IPS-NIHi11 (cell line): Measurements from ENCODE around the gene USP36.
"Not testable (repeated sequence)": the region's sequence is repeated elsewhere in the genome, so short reads cannot be mapped to it uniquely, and the experiment has no call there.

Source experiments
- DNase-seq: peaks from one replicate; pipeline ENCODE4 v3.0.0; 2012; ENCODE audit warnings: mixed read lengths, low spot score

Gene USP36

DNA sequence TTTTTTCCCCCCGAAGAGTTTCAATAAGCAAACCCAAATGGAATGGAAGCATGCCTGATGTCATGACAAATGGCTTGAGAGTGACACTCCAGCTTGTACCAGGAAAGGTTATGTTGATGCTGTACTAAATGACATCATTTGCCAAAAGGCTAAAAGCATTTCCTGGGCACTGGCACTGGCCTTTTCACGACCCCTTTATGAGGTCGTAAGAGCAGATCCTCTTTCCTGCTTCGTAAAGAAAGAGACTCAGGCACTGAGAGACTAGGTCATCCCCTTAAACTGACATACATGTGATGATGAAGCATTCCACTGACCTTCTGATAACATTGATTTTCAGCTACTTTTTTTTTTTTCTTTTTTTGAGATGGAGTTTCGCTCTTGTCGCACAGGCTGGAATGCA lies 31.9 kb upstream of the USP36 start:
- DNase-seq = no peak

DNA sequence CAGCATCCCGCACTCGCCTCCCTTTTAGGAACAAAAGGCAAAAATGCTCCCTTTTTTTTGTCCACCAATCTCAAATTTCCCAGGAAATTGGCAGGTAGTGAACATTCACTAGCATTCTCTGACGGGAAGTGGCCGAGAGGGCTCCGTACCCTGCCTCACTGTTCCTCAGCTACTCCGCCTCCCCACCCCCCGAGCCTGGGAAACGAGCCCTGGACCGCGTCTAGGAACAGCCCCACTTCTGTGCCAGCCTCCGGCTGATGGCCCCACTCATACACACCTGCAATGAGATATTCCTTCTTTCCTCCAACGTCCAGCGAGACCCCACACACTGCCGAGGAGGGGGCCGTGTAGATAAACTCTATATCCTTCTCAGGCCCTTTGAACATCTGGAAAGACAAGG lies 30.0 kb upstream of the USP36 start:
- no peak for DNase-seq

DNA sequence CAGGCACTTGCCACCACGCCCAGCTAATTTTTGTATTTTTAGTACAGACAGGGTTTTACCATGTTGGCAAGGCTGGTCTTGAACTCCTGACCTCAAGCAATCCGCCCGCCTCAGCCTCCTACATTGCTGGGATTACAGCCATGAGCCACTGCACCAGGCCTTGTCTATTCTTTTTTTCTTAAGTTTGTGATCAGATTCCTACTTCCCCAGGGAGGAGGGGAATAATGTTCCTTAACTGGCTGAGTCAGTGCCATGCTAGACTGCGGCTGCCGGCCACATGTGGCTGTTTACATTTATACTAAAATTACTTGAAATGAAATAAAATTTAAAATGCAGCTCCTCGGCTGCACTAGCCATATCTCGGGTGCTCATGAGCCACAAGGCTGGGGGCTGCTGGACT lies 27.8 kb upstream of the USP36 start:
- DNase-seq = no peak

DNA sequence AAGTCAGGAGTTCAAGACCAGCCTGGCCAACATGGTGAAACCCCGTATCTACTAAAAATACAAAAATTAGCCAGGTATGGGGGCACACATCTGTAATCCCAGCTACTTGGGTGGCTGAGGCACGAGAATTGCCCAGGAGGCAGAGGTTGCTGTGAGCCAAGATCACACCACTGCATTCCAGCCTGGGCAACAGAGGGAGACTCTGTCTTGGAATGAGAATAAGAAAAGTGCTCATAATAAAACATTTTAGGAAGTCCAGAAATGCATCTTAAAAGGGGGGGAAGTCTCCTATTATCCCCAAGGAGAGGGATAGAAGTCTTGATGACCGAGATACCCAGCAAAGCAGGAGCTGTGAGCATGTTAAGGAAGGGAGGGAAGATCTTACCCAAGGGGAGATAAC lies 26.4 kb upstream of the USP36 start:
- not testable (repeated sequence) for DNase-seq

DNA sequence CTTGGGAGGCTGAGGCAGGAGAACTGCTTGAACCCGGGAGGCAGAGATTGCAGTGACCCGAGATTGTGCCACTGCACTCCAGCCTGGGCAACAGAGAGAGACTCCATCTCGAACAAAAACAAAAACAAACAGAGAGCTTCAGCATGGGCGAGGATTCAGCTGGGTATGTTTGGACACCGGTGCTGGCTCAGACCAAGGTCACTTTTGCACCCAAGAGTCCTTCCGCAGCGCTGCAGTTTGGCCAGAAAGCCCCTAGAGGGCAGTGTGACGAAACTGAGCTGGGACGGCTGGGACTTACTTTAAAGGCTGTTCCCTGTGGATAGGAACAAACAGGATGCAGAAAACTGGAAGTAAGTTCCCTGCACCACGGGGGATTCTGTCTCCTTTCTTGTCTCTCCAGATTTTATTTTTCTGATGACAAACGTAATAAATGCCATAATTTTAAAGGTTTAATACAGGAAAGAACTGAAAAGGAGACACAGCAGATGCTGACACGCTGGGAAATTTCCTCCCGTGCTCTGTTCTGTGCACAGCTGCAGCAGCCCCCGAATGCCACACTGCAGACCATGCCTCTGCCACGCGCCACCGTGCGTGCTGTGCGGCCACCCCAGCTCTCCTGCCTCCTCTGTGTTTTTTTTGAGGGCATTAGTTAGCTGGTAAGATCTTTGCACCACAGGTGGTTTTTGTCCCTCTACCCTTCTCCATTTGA lies 25.2 kb upstream of the USP36 start:
- peak; percentile 81 for DNase-seq

DNA sequence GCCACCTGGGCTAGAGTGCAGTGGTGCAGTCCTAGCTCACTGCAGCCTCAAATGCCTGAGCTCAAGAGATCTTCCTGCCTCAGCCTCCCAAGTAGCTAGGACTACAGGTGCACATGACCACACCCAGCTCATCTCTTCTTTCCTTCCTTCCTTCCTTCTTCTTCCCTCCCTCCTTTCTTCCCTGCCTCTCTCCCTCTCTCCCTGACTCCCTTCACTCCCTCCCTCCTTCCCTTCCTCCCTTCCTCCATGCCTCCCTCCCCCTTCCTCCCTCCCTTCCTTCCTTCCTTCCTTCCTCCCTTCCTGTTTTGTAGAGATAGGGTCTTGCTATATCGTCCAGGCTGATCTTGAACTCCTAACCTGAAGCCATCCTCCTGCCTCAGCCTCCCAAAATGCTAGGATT lies 23.5 kb upstream of the USP36 start:
- no peak for DNase-seq

DNA sequence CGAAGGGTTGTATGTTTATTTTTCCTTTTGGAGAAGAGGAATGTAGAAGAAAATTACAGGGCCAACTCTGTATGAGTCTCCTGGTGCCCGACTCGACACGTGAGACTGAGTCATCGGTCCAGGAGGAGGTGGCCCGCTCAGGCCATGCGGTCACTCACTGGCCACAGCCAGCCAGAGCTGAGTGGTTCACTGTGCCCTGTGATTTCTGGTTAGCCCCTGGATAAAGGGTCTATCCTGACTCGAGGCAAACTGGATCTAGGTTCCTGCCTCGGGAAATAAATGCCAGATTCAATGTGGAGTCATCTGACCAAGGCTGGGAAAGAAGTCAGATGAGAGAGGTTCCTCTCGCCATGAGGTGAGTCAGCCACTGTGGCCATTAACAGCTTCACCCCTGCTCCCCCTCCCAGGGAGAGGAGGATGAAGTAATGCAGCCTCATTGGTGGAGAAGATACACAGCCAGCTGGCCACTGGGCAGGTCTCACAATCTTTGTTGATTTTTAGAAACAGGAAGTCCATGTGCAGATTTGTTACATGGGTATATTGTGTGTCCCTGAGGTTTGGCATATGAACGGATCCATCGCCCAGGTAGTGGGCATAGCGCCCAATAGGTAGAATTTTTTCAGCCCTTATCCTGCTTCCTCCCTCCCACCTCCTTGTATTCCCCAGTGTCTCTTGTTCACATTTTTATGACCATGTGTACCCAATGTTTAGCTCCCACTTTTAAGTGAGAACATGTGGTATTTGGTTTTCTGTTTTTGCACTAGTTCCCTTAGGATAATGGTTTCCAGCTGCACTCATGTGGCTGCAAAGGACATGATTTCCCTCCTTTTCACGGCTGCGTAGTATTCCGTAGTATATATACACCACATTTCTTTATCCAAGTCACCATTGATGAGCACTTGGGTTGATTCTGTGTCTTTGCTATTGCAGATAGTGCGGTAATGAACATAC lies 21.7 kb upstream of the USP36 start:
- peak; percentile 30 for DNase-seq

DNA sequence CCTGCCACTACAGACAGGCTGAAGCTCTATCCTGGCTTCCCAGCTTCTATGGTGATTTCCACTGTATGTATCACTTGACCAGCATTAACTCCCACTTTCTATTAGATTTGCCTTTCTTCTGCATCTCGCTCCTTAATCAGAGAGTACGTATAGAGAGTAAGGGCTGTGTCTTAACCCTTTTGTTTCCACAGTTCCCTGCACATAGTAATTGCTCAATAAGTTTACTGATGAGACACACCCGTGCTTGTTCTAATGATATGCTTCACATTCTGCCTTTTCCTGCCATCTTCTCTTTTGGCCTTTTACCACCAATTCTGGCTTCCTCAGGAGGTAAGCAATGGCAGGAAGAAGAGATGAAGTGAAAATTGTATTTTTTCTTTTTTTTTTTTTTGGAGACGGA lies 20.6 kb upstream of the USP36 start:
- peak; percentile 0 for DNase-seq

DNA sequence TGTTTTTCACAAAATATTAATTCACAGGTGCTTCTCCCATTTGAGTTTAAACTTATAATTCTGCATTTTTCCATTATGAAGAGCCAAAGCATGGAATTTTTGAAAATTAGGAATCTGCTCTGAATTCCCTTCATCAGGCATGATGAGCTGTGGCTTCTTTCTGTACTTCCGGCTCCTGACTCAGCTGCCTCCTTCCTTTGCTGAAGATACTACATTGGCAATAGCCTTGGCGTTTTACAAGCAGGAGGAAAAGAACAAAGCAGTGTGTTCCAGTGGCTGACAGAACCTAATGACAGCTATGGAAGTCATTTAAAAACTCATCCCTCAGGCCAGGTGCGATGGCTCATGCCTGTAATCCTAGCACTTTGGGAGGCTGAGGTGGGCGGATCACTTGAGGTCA lies 18.4 kb upstream of the USP36 start:
- no peak for DNase-seq

DNA sequence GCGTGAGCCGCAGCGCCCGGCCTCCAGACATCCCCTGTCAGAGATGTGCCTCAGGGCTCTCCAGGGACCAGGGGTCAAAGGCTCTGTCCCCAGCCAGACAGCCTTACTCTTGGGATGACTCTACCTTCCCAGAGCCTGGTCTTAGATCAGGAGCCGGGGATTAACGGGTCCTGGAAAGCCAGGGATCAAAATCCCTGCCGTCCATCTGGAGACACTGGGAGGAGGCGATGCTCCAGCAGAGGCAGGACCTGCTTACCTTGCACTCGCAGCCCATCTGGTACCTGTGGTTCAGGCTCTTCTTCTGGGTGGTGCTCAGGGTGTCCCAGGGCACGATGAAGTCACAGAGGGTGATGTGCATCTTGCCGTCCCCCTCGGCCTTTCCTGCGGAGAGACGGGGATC lies 16.7 kb upstream of the USP36 start:
- DNase-seq = no peak

DNA sequence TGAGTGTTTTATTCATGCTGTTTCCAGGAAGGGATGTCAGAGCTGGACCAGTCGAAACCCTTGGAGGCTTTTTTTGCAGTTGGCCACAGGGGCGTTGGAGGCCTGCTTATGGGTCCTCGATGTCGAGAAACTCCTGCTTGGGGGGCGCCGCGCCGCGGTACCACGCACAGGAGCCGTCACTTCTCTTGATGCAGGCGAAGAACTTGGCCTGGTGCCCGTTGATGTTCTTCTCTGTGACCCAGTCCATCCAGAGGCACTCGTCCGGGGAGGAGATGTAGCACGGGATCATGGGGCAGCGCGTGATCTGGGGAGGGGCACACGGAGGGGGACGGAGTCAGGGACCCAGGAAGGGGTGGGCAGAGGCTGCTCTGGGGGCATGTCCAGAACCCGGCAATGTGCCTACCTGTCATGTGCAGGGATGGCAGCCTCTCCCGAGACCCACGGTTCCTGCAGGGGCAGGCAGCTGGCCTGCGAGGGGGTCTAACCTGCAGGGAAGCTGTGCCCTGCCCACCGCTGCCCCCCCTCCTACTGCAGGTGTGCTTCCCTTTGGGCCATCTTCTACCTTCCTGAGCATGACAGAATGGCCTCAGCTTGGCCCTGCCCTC lies 15.0 kb upstream of the USP36 start:
- DNase-seq = no peak

DNA sequence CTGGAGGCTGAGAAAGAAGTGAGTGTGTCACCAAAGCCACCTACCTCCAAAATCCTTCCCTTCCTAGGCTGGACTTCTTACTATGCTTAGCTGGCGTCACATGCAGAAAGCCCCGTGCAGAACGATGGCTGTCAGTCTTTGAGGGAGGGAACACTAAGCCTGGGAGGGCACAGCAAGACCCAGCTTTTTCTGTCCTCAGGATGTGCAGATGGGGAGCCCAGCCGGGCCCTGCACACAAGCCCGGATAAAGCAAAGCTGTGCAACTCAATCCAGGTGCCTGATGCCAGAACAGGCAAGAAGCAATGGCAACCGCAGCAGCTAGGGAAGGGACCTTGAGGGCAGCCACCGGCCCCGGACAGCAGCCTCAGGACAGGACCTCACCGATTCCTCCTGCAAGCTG lies 13.9 kb upstream of the USP36 start:
- no peak for DNase-seq

DNA sequence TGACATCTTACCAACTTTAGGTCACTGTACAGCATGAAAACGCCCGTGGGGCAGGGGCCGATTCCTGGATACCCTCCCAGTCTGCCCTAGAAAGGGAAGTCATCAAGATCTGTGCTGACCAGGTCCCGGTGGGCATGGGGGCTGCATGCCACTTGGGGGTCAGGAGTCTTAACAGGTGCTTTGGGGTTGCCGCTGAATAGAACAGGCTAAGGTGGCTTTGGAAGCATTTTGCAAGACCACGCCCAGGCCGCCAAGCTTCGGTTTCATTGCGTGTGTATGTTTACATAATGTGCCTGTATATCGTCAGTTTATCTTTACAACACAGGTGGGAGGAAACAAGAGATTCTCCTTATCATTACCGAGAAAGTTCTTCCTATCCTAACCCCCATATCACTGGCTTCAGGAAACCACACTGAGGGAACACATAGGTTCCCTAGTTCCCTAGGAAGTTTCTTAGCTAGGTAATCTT lies 13.3 kb upstream of the USP36 start:
- no peak for DNase-seq

DNA sequence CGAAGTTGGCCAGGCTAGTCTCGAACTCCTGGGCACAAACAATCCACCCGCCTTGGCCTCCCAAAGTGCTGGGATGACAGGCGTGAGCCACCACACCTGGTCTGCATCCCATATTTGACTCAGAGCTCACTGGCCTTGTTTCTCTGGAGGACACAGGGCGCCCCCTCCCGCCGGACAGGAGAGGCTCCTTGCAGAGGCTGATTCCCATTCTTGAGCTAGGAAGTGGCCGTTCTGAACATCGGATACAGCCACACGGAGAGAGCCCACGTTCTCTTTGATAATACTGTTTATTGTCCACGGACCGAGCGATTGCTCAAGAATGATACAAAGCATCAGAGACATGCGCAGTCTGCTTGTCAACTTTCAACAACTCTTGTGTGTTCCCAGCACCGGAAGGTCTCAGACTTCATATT lies 12.1 kb upstream of the USP36 start:
- DNase-seq = peak; percentile 37

DNA sequence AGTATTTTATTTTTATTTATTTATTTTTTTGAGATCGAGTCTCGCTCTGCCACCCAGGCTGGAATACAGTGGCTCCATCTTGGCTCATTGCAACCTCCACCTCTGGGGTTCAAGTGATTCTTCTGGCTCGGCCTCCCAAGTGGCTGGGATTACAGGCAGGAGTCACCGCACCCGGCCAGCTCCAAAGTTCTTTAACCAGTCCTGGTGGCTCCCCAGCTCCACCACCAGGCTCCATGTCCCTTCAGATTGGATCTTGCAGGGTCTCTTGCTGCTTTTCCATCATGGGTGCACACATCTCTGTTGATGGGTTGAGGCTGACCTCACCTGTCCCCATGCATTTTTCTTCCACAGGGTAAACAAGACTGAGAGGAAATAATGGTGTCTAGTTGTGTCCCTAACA lies 8.4 kb upstream of the USP36 start:
- no peak for DNase-seq

DNA sequence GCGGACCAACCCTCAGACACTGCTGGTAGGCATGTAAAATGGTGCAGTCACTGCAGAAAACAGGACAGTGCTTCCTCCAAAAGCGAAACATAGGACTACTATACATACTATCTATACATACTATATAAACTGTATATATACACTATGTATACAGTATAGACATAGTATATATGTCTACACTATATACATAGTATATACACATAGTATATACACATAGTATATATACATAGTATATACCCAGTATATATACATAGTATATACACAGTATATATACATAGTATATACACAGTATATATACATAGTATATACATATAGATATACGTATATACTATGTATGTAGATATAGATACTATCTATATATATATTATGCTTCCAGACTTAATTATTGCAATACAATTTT lies 6.4 kb upstream of the USP36 start:
- no peak for DNase-seq

DNA sequence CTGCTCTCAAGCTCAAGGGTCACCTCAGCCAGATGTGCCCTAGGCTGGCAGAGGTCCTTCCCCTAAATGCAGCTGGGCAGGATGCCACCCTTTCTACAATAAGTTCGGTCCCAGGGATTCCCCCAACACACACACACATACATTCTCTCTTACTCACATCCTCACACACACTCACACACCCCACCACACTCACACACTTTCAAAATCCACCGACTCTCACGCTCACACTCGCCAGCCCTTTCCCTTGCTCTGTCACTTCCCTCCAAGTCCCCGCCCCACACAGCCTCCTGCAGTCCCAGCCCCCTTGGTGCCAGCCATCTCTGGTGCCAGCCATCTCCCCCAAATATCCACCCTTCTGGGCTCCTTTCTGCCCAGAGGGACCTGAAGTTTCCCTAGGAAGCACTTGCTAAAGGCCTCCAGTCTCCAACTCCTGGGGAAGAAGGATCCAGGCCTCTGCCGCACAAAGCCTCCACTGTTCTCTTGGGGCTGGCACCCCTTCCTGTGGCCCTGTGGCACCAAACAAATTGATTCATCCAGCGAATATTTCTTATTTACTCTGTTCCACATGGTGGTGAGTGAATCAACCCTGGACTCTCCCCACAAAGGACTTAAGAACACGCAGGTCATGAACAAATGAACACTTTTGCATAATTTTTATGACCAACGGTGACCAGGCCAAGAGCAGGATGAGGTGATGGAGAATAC lies 3.8 kb upstream of the USP36 start:
- no peak for DNase-seq

DNA sequence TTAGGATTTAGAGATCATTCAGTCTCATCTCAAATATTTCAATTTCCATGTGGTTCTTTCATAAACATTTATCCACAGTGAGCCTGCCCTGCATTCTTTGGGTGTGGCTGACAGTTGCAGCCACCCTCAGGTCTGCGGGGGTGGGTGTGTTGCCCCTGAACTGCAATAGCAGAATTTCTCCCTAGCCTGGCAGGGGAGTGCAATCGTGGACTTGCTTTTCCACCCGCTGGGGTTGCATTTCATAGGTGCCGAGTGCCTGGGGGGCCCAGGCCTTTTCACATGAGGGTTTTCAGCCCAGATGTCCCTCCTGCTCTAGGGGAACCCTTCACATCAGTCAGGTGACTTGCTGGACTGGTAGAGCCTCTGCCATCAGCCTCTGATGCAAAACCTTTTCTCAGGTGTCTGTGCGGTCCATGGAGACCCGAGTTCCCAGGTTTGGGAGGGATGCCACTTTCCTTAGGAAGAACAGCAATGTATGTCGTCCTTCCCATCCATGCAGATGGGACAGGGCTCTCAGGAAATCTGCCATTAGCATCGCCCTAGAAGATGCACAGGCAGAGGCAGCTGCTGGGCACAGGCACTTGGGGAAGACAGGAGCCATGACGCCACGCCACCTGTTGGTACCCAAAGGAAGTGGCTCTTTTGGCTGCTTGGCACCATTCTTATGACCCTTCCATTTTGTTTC lies 2.4 kb upstream of the USP36 start:
- peak; percentile 82 for DNase-seq

DNA sequence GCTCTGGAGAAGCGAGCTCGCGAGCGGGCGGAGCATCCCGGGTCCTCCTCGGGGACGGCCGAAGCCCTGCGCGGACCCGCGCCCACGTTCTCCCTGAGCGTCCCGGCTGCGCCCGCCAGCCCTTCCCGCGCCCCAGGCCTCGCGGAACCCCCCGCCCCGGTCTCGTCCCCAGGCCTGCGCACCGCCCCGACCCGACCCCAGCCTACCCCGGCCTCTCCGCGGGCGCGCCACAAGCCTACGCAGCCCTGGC lies 159 bp downstream of the USP36 start:
- no peak for DNase-seq

DNA sequence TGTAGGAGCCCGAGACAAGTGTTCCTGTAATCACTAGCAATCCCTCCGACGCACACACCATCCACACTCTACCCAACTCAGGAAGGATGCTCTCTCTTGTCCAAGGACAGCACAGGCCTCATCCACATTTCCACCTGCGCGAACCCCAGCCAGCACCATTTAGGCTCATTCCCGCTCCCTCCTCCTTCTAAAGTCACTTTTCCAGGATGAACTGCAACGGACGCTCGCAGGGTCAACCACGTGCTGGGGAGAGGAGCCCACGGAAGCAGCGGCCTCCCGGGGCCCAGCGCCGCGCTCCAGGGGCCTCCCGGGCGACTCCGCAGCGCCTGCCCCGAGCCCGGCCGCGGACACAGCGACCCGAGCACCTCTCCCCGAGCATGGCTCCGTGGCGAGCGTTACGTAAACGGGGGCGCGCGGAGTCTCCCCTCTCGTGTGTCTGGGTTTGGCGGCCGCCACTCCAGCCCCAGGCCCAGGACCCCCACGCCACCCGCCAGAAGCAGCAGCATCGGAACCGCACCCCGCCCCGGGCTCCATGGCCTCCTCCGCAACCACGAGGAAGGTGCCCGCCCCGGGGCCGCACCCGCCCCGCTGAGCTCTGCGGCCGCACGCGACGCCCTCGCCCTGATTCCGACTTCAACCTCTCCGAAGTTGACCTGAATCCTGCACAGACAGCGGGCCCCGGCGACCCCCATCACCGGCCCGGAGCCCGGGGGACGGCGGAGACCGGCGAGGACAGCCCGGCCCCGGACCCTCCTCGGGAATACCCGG lies 668 bp downstream of the USP36 start:
- DNase-seq = peak; percentile 59

DNA sequence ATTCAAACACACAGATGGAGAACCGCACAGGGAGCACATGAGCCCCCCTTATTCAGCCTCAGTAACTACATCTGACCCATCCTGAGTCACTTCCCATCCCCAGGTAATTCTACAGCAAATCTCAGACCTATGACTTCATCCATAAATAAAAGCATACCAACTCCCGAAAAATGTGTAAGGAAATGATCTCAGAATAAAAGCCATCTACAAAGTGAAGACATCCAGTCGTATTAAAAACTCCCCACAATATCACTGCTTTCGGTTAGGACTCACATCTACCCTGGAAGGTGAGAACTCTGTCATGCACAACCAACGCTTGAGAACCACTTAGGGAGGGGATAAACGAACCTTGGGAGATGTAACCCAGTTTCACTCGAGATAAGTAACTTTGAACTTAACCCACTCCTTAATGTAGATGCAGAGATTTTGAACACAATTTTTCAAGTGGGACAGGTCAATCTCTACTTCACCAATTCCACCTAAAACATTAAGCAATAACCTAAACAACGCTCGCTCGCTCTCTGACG lies 1.3 kb downstream of the USP36 start:
- no peak for DNase-seq
